HCT116 (cell line): ENCODE data around the gene AKT3.

Experiments
- CTCF ChIP-seq, 3 experiments: fragments of 200-600 bp in 1 of 3; sonication (generic) in 1 of 3; IDR thresholded peaks in 2 of 3; conservative IDR thresholded peaks in 1 of 3; 2 replicates each; pipeline ENCODE4 v1.5.1; 2012 to 2017; ENCODE audit warnings: low read depth in 2 of 3, low read length in 2 of 3, antibody characterized with exemption in 1 of 3, borderline replicate concordance in 1 of 3, control low read depth in 1 of 3, mild to moderate bottlenecking in 1 of 3, mixed read lengths in 1 of 3, mixed run types in 1 of 3, moderate library complexity in 1 of 3; ENCODE audit not compliant: insufficient read depth in 1 of 3
- EZH2 ChIP-seq: fragments of 200-600 bp; sonication (generic); IDR thresholded peaks from 2 replicates; pipeline ENCODE4 v1.6.1; 2017; ENCODE audit warnings: antibody characterized with exemption, mixed run types
- JUND ChIP-seq: IDR thresholded peaks from 2 replicates; pipeline ENCODE4 v1.6.1; 2012
- MAX ChIP-seq: IDR thresholded peaks from 2 replicates; pipeline ENCODE4 v1.6.1; 2012
- POLR2A ChIP-seq: IDR thresholded peaks from 2 replicates; pipeline ENCODE4 v1.7.0; 2011; ENCODE audit warnings: borderline replicate concordance; ENCODE audit not compliant: insufficient read depth, insufficient read length; ENCODE audit errors: extremely low read depth
- POLR2AphosphoS5 ChIP-seq: IDR thresholded peaks from 2 replicates; pipeline ENCODE4 v1.6.1; 2011; ENCODE audit warnings: mild to moderate bottlenecking, low read depth, low read length, moderate library complexity
- REST ChIP-seq: IDR thresholded peaks from 2 replicates; pipeline ENCODE4 v1.6.1; 2012; ENCODE audit warnings: low read depth
- SIN3A ChIP-seq: IDR thresholded peaks from 2 replicates; pipeline ENCODE4 v1.6.1; 2012; ENCODE audit warnings: low read depth
- SP1 ChIP-seq: IDR thresholded peaks from 2 replicates; pipeline ENCODE4 v1.6.1; 2012; ENCODE audit warnings: low read depth
- SRF ChIP-seq: IDR thresholded peaks from 2 replicates; pipeline ENCODE4 v1.6.1; 2012; ENCODE audit warnings: low read depth
- YY1 ChIP-seq: IDR thresholded peaks from 2 replicates; pipeline ENCODE4 v1.6.1; 2011; ENCODE audit warnings: low read length, low read depth, moderate library complexity, mild to moderate bottlenecking; ENCODE audit not compliant: insufficient replicate concordance; ENCODE audit errors: extremely low read depth
- ZBTB33 ChIP-seq: IDR thresholded peaks from 2 replicates; pipeline ENCODE4 v1.6.1; 2011; ENCODE audit warnings: mild to moderate bottlenecking, low read length, moderate library complexity; ENCODE audit not compliant: insufficient replicate concordance; ENCODE audit errors: extremely low read depth
- TF ChIP-seq, protein P1 (sequence below): IDR thresholded peaks from 2 replicates; pipeline ENCODE4 v1.6.1; 2012

DNA sequence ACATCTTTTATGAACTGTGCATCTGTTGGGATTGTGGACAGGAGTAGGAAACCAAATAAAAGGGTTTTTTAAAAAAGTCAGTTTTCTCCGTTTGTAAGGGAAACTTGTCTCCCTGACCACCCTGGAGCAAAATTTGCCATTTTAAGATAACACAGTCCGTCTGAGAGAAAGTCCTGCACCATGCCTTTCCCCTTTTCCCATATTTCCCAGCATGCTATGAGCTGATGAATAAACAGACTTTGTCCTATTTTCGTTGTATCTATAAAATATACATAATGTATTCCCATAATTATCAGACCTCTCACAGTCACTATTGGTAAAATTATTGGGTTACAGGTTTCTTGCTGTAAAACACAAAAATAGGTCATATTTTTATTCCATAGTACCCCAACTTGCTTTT lies 1.7 kb upstream of the AKT3 start:
- TF ChIP-seq YY1 (no peak), REST (no peak), CTCF (IDR thresholded peaks at IDR 0.05 in 2 of 3, conservative IDR thresholded peaks at IDR 0.05 in 1 of 3; ENCODE audit: borderline replicate concordance in 1 of 3, insufficient read depth in 1 of 3, low read depth in 2 of 3, low read length in 2 of 3) (no peak), ZBTB33 (no peak), SRF (no peak), EZH2 (no peak), JUND (no peak), MAX (no peak), POLR2A (no peak), SIN3A (no peak), SP1 (no peak), POLR2AphosphoS5 (no peak)
- TF ChIP-seq, protein P1, sequence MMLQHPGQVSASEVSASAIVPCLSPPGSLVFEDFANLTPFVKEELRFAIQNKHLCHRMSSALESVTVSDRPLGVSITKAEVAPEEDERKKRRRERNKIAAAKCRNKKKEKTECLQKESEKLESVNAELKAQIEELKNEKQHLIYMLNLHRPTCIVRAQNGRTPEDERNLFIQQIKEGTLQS, result no peak
